Fibroblast of mammary gland (primary cell): Measurements from ENCODE around the gene PHYHIPL.
A peak's percentile ranks its signal among the peaks of the same experiment; 100 is the strongest.

Source experiments
- DNase-seq: peaks from one replicate; pipeline ENCODE4 v3.0.0-alpha.2; 2010; ENCODE audit warnings: low read depth
- H3K4me3 ChIP-seq: 2 replicates; pipeline ENCODE4 v1.5.1; 2011; ENCODE audit warnings: low read depth, mild to moderate bottlenecking, low read length, moderate library complexity; ENCODE audit not compliant: control insufficient read depth
- CTCF ChIP-seq: conservative IDR thresholded peaks from 2 replicates; pipeline ENCODE4 v1.5.1; 2011; ENCODE audit warnings: low read depth, low read length, inconsistent platforms; ENCODE audit not compliant: control insufficient read depth, insufficient read depth

PHYHIPL gene

GRCh38 chr10:59180689-59181270, 4.3 kb downstream of the PHYHIPL start:
- no peak overlapping the region for H3K4me3 ChIP-seq
- TF ChIP-seq CTCF: no peak
- no peak for DNase-seq

GRCh38 chr10:59181668-59182067, 5.2 kb downstream of the PHYHIPL start:
- DNase-seq: peak; percentile 78
- TF ChIP-seq CTCF: peak; percentile 67
- H3K4me3 ChIP-seq: no peak overlapping the region

GRCh38 chr10:59190332-59190731, 13.9 kb downstream of the PHYHIPL start:
- no peak overlapping the region for H3K4me3 ChIP-seq
- TF ChIP-seq CTCF: no peak
- DNase-seq: no peak

GRCh38 chr10:59206204-59206720, 29.8 kb downstream of the PHYHIPL start:
- TF ChIP-seq CTCF: no peak
- DNase-seq: no peak
- H3K4me3 ChIP-seq: no peak overlapping the region

GRCh38 chr10:59212301-59212798, 35.9 kb downstream of the PHYHIPL start:
- no peak overlapping the region for H3K4me3 ChIP-seq
- no peak for DNase-seq
- no peak for TF ChIP-seq CTCF

- no peak for TF ChIP-seq CTCF
- no peak overlapping the region for H3K4me3 ChIP-seq
- DNase-seq: no peak
Observed at GRCh38 chr10:59214160-59214559, 37.7 kb downstream of the PHYHIPL start.
